Activated naive CD4-positive, alpha-beta T cell treated with Interleukin-2 at 50 U/mL for 16 hours (primary cell): ENCODE data around the gene DHH.
A peak's percentile ranks its signal among the peaks of the same experiment; 100 is the strongest.

Experiments
- DNase-seq: peaks from one replicate; pipeline ENCODE4 v3.0.0-alpha.2; 2020

The DHH gene

DNA sequence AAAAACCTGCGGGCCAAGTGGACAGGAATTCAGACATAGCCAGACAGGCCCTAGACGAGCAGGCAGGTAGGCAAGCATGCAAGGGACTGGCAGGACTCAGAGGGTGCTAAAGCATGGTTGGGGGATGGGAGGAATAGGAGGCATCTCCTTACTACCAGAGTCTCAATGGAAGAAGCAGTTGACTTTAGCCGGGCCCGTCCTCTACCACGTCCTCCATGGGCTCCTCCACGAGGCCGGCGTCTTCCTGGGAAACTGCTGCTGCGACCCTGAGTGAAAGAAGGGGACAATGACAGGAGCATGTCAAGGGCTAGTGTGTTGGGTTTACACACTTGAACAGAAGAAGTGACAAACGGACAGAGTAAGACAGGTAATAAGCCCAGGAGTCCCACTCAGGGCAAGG, 45.6 kb downstream of the DHH start:
- no peak for DNase-seq

DNA sequence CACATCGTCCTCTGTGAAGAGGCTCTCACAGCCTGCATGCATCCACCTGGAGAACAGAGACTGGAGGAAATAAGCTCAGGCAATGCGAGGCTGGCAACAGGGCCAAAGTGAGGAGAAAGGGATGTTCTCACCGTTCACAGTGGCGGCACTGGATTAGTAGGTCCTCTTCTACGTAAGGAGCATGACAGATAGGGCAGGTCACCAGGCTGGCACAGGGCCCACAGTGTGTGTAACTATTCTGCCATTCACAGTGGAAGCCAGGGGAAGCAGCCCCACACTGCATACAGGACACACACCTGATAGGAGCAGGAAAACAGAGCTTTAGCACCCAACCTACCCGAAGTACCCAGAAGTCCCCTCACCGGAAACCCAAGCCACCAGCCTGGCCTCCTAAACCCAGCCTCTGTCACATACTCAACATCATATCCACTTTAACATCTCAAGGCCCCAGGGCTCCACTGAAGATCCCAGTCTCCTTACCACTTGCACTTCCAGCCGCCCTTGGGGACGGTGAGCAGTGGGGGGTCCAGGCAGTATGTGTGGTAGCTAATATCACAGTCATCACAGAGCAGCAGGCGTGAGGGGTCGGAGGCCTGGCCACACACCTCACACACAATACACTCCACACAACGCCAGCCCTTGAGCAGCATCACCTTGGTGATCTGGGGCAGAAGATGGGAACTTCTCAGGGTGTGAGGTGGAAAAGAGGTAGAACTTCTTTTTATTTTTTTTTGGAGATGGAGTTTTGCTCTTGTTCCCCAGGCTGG, 48.3 kb downstream of the DHH start:
- no peak for DNase-seq

- no peak for DNase-seq
Measured at GRCh38 chr12:49044660-49045059, 49.9 kb downstream of the DHH start.

GRCh38 chr12:49043856-49044258, 50.7 kb downstream of the DHH start:
- DNase-seq = peak; percentile 77

DNA sequence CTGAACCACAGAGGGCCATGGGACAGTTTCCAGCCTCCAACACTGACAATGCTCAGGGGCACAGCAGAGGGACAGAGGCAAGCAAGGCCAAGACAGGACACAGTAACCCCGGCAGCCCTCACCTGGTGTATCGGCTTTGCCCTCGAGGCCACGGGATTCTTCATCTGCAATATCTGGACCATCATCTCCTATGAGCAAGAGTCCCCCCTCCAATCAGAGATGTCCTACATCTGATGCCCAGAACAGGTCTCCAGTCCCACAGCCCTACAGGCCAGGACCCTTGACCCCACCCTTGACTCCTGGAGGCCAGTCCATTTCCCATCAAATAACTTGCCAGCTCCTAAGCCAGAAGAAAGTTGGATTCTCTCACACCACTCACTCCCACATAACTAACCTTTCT, 51.4 kb downstream of the DHH start:
- no peak for DNase-seq

GRCh38 chr12:49041881-49042484, 52.6 kb downstream of the DHH start:
- DNase-seq = no peak

GRCh38 chr12:49041036-49041880, 53.3 kb downstream of the DHH start:
- no peak for DNase-seq

- DNase-seq = no peak
Measured at GRCh38 chr12:49040364-49040855, 54.2 kb downstream of the DHH start.

DNA sequence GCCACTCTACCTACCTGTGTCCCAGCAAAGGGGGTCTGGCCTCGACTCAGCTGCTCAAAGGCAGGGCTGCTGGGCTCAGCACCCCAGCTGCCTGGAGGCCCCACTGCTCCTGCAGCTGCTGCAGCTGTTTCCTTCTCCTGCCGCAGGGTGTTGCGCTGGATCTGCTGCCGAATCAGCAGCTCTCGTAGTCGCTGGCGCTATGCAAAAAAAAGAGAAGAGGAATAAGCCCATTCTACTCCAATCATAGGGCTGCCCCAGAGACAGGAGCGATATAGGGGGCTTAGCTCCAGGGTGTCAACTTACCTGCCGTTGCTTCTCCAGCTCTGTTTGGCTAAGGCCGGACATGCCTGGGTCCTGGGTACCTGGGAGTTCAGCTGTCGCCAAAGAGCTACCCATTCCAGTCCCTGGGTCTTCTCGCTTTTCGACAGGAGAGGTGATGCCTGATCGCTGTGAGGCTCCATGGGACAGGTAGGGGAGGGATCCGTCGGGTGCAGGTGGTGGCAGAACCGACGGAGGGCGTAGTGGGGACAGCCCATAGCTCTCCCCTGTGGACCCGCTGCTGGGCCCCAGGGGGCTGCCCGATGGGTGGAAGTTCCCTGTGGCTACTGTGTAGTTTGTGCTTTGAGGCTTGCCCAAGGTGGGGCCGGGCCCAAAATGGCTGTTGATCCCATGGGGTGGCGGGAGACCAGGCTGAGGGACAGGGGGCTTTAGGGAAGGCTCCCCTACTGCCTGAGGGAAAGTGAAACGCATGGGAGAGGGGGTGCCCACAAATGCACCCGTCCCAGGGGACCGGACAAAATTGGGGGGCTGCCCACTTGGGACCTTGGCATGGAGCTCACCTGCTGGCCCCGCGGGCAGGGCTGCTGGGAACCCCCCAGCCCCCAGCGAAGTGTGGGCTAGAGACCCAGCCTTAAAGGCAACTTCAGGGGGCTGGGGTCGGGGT, 54.9 kb downstream of the DHH start:
- DNase-seq = no peak

DNA sequence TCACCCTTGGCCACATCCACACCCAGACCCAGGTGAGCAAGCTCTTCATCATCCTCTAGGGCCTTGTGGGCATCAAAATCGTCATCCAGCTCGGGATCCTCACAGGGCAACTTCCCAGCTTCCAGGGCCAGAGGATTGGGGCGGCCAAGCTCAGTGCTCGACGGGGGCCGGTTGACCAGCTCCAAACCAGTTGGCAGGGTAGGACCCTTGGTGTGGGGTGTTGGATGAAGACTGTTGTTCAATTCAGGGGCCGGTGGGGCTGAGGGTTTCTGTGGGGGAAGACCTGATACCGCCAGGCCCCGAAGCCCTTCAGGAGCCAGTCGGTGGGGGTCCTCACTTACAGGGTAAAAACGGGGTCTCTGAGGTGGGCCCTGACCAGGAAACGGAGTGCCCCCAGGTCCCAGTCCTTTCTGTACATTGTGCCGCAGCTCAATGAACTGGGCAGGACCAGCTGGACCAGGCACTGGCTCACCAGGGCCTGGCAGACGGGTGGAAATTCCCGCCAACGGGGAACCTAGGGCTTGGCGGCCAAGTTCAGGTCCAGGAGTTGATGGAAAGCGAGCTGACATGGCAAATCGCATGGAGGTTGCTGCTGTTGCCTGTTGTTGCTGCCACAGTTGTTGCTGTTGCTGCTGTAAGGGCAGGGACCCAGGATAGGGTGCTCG, 56.2 kb downstream of the DHH start:
- DNase-seq = no peak

- DNase-seq = no peak
Measured at GRCh38 chr12:49037947-49038237, 56.7 kb downstream of the DHH start.

- no peak for DNase-seq
Measured at GRCh38 chr12:49037111-49037946, 57.3 kb downstream of the DHH start.
